ENCODE measurements around the gene SPRYD3.
"Not testable (repeated sequence)": the region's sequence is repeated elsewhere in the genome, so short reads cannot be mapped to it uniquely, and the experiment has no call there.

Gene SPRYD3

GRCh38 chr12:53101931-53102781 lies 23.0 kb upstream of the SPRYD3 start:
- DNase-seq = no peak

DNA sequence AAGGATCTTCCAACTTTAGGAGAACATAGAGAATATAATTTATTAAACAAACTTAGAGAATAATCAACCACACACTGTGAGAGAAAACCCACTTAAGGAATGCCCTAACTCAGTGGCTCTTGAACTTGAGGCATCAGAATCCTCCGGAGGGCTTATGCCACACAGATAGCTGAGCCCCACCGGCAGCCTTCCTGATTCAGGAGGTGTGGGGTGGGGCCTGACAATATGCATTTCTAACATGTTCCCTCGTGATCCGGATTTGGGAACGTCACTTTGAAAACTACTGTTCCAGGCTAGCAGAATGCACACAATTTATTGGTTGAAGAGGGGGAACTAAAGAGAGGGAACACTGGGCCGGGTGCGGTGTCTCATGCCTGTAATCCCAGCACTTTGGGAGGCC lies 22.1 kb upstream of the SPRYD3 start:
- no peak for DNase-seq

GRCh38 chr12:53100466-53101151 lies 21.4 kb upstream of the SPRYD3 start:
- no peak for DNase-seq

DNA sequence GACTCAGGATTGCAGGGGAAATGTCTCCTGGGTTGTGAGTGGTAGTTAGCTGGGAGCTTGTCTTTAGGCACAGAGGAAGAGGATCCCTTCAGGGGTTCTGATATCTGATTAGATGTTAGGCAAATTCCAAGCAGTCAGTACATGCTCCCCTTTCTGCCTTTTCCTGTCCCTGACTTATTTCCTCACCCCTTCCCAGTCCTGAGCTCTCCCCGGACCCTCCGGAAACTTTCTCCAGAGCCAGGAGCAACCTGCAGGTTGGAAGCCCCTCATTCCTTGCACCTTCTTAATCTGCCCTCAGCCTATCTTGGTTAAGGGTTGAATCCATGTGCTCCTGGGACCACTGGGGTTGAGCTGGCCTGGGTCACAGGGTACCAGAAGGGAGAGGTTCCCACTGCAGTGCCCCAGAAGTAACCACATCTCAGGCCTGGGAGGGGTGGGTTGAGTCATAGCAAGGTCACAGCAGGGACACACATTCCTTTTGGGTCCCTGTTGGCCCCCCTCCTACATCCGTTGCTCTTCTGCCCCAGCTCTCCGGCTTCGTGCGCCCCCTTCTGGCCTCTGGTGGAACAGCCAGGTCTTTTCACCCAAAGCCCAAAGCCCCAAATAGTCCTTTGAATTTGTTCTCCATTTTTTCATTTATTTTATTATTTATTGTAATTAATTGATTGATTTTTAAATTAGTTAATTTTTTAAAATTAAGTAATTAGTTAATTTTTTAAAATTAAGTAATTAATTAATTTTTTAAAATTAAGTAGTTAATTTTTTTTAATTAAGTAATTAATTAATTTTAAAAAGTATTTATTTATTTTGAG lies 20.1 kb upstream of the SPRYD3 start:
- DNase-seq = peak; percentile 48

DNA sequence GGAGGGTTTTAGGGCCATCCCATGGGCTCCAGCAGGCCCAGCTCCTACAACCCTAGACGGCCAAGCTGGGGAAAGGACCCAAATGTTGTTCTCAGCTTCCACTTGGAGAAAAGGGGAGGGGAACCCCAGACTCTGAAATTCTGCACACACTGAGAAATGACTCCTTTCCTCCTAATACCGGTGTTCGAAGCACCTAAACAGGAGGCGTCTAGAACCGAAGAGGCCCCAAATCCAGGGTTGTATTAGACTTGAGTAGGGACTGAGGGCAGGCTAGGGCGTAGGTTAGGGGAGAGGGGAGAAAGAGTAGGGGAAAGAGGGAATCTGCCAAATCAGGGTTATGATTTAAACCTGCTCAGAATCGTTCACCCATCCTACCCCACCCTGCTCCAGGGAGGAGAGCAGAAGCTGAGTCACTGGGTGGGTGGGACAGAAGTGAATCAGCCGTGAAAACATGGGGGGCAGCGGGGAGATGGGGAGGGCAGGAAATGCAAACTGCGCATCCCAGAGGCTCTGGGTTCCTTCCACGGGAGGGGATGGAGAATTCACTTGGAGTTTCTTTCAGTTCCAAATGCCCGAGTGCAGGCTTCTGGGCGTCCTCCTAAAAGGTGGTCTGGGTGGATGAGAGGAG lies 19.3 kb upstream of the SPRYD3 start:
- no peak for DNase-seq

DNA sequence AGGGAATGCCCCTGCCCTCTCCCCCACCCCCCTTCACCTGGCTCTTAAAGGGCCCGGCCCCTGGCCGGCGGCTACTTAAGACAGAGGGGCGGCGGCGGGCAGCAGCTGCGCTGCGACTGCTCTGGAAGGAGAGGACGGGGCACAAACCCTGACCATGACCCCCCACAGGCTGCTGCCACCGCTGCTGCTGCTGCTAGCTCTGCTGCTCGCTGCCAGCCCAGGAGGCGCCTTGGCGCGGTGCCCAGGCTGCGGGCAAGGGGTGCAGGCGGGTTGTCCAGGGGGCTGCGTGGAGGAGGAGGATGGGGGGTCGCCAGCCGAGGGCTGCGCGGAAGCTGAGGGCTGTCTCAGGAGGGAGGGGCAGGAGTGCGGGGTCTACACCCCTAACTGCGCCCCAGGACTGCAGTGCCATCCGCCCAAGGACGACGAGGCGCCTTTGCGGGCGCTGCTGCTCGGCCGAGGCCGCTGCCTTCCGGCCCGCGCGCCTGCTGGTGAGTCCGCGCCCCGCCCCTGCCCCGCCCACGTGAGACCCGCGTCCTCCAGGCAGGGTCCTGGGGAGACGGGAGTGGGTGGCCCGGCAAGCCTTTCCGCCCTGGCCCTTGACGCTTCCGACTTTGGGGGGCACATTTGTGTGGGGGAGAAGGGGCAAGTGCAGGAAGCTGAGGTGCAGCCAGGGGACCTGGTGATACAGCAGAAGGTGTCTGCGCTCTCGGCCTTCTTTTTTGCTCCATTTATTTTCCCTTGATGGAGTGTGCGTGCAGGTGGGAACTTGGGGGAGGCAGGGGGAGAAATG lies 18.6 kb upstream of the SPRYD3 start, which contains the start of gene IGFBP6:
IGFBP6 (plus strand) TSS at position 104 of the 790 bp plus-strand sequence; CDS start at position 155, 51 bp downstream.
- DNase-seq = no peak

DNA sequence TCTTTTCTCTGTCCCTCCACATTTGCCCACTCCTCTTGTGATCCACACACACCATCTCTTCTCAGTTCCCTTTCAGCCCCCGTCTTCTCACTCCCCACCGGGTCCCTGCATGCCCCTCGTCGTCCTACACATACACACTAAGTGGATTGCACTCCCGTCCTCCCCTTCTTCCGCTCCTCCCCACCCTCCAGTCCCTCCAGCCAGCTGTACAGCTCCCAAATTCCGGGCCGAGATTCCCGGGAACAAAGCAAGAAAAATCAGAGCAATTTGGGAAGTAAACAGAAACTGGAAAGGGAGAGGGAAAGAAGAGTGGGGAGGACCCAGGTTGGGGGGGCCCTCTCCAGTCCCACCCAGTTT lies 18.0 kb upstream of the SPRYD3 start:
- DNase-seq = no peak

DNA sequence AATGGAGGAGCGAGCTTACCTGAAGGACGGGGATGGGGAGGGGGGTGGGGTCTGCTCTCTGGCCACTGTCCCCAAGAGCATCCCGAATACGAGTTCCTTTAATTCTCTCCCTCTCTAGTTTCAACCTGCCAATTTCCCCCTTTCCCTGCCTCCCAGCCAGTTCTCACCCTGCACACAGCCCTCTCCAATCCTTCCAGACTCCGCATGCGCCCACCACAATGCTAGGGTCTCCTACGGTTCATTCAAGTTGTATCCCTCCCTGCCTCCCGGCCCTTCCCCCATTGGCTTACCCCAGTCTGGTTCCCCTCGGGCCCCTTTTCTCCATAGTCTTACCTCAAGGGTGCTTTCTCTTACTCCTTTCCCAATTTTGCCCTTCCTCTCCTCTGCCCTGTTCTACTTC lies 17.6 kb upstream of the SPRYD3 start:
- no peak for DNase-seq

DNA sequence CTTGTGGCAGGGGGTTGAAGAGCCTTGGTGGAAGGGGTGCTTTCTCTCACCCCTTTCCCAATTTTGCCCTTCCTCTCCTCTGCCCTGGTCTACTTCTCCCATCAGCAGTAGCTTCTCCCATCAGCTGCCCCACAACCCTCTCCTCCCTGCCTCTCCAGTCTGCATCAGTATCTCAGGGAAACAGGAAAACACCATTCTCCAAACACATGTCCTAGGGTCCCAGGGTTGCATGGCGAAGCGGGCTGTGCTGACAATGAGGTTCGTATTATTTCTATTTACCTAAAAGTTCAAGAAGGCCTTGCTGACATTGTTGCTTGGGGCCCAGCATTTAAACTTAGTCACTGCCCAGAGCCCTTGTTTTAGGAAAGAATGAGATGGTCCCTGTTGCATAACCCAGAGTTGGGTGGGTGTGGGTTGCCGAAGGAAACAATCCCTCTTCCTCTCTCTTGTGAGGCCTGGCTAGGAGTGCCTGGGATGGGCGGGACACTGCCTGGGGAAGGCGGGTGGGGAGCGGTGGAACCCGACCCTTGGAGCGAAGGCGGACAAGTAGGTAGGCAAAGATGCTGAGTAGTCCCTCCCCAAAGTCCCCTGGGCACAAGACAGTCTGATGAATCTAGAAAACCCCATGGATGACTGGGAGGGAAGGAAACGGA lies 17.0 kb upstream of the SPRYD3 start:
- DNase-seq = no peak

GRCh38 chr12:53095596-53095895 lies 16.4 kb upstream of the SPRYD3 start:
- not testable (repeated sequence) for DNase-seq

GRCh38 chr12:53094796-53095595 lies 15.8 kb upstream of the SPRYD3 start:
- DNase-seq = not testable (repeated sequence)

DNA sequence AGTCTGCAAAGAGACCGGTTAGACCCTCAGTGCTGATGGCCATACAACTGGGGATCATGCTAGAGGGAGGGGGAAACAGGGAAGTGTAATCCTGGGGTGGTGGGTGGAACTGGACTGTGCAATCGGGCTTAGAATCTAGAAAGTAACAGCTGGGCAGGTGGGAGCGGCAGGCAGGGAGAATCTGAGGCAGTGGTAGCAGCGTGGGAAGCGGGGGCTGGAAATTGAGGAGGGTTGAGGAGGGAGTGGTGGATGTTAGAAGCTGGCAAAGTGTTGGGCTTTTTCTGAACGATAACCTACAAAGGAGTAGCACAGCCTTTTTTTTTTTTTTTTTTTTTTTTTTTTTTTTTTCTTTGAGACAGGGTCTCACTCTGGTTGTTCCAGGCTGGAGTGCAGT lies 15.2 kb upstream of the SPRYD3 start:
- no peak for DNase-seq

DNA sequence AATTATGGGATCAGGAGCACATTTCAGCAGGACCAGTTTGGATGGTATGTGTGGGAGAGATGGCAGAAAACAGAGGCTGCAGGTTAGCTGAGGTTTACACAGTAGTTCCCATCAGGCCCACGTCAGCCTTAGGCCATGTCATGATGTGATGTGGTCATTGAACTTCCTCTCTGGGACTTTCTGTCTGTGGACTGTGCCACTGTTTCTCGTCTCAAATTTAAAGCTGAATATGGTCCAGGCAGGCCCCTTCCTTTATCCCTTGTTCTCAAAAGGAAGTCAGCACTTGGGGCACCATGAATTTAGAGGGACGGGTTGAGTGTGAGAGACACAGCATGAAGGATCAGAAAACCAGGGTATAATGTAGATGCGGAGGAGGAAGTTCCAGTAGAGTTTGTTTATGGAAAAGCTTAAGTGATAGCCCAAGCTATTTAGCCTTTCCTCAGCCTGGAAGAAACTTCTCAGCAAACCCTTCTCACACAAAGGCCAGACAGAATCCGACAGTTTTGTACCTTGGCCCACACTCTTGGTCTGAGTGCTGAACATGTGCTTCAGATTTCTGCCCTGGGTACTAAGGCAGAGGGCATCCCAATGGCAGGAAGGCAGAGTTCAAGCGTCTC lies 14.7 kb upstream of the SPRYD3 start:
- no peak for DNase-seq

DNA sequence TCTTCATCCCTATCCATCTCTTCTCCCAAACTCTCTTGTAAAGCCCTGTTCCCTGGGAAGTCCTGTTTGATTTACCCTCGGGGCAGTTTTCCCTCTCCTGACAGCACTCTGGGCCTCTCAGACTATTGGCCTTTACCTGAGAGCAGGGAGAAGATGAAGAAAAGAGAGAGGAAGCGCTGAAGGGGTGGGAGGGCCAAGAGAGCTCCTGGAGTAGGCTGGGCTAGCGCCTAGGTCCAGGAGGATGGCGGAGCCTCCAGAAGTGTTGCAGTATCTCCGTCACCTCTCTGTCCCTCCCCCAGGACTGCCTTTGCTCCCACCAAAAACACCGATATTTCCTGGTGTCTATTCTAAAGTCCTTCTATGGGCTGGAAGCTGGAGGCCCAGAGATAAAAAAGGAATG lies 12.6 kb upstream of the SPRYD3 start:
- DNase-seq = no peak

DNA sequence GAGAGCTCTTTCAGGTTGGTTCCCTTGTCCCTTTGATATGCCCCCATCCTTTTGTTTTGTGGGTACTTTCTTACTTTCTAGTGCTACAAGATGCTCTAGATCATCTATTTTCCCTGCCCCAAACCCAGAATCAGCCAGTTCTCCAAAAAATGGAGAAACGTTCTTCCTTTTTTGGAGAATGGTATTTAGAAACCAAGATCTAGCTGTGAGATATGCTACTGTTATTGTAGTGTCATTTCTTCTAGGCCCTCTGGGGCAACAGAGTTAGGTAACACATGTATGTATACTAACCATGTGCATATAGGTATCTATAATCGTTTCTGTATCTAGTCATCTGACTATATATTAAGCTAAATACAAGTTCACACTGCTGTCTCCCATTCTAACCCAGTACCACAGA lies 11.4 kb upstream of the SPRYD3 start:
- no peak for DNase-seq

DNA sequence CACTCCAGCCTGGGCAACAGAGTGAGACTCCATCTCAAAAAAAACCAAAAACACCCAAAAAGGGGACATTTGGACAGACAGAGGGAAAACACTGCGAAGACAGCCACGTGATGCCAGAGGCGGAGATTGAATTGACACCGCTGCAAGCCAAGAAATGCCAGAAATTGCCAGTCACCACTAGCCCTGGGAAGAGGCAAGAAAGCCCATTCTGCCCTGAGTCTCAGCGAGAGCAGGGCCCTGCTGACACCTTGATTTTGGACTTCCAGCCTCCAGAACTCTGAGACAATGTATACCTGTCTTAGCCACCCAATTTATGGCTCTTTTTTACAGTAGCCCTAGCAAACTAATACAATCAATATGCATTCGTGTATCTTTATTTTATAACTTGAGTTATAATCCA lies 10.9 kb upstream of the SPRYD3 start:
- DNase-seq = no peak

DNA sequence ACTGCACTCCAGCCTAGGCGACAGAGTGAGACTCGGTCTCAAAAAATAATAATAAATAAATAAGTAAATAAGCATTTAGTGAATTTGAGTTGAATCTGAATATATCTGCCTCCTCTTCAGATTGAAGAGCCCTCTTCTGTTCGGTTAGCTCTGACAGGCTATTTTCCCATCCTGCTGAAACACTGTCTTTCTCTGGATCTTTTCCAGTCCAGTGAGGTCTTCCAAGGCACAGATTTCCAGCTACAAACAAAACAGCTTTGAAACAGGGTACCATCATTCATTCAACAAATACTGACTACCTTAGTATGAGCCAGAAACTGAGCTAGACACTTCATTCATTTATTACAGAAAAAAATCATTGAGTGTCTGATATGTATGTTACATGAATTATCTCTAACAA lies 7.2 kb upstream of the SPRYD3 start:
- no peak for DNase-seq

DNA sequence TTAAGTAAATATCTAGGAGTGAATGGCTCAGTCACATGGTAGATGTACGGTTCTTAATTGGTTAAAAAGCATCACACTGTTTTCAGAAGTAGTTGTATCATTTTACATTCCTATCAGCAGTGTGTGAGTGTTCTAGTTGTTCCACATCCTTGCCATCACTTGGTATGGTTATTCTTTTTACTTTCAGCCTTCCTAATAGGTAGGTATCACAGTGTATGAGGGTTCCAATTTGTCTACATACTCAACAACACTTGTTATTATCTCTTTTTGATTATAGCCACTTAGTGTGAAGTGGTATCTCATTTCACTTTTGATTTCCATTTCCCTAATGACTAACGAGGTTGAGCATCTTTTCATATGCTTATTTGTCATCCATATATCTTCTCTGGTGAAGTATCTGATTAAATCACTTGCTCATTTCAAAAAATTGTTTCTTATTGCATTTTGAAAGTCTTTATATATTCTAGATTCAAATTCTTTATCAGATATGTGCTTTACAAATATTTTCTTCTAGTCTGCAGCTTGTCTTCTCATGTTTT lies 3.5 kb upstream of the SPRYD3 start:
- no peak for DNase-seq

DNA sequence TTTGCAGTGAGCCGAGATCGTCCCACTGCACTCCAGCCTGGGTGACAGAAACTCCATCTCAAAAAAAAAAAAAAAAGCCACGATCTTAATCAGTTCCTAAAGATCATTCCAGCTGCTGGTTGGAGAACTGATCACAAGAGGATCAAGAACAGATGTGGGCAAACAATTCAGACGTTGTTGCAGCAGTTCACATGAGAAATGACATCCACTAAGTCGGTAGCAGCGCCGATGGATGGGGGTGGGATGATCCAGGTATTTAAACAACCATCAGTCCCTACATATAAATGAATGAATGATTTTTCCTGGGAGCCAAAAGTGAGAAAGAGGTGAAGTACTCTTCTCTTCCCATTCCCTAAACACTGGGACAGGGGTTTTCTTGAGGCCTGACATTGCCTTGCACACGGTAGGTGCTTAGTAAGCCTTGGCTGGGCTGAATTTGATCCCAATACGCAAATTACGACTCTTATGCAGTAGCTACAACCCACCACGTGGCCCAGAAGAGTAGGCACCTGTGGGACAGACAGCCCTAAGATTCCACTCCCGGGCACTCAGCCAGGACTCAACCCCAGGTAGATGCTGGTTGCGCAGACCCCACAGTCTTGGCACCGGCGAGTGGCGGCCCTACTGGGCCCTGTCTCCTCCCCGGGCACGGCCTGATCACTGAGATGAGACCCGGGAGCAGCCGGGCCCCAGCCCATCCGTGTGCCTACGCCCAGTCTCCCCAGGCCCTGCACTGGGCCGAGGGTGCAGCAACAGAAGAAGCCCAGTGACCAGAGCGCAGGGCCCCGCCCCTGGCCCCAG lies 565 bp downstream of the SPRYD3 start:
- no peak for DNase-seq

Measured in NCI-H2107 (cell line).